HG03196 (cell line): ENCODE results near the gene ACP4.

Experiments
- ATAC-seq: cut with Tn5 transposase; IDR thresholded peaks from one replicate; pipeline ENCODE4 v1.9.1; 2021; ENCODE audit not compliant: unreplicated experiment

Gene ACP4

DNA sequence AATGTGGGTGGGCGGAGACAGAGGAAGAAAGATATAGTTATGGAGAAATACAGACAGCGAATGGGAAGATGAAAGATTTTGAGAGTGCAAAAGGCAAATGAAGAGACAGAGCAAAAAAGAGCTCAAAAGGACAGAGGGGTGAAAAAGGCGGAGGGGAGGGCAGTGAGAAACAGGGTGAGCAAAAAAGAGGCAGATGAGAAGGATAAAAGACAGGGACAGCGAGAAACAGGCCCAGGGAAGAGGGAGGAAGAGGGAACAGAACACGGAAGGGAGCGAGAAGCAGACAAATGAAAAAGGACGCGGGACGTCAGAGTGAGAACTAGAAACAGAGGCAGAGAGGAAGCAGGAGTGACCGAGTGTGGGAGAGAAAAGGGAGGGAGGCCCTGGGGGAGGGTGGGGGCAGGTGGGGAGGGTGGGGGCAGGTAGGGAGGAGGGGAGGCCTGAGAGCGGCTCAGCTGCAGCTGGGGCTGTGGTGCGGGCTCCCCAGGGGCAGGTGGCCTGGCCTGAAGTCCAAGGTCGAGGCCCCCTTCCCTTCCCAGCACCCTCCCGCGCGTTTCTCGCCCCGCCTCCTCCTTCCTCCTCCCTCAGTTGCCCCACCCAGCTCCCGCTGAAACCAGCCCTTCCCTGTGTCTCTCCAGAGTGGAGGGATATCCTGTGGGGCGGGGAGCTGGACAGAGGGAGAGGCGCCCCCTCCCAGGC lies 30.5 kb downstream of the ACP4 start:
- no peak for ATAC-seq

DNA sequence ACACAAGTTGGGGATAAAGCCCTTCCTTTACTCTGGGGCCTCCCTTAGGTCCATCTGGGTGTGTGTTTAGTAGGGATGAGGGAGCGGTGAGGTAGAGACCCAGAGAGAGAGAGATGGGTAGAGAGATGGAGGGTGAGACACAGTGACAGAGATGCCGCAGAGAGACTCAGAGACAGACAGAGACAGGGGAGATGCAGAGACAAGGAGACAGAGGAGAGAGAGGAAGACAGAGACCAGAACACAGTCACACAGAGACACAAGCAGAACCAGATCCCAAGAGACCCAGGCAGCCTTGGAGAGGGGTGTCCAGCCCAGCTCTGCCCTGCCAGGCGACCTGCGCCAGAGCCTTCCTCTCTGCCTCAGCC lies 31.0 kb downstream of the ACP4 start:
- no peak for ATAC-seq

DNA sequence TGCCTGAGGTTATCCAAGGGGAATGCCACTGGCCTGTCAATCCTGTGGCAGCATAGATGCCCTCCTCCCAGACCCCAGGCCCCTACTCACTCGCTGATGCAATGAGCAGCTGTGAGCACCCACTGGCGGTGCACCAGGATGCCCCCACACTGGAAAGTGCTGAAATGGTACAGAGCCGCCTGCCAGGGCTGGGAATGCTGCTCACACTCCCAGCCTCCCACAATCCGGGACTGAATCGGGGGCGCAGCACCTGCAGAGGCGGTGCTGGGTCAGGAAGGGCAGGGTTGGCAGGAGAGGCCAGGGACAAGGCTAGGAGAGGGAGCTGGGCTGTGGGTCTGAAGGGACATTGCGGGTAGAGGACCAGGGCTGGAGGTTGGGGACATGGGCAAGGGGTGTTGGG lies 31.4 kb downstream of the ACP4 start:
- no peak for ATAC-seq

- ATAC-seq: no peak
Observed at GRCh38 chr19:50822661-50823208, 32.5 kb downstream of the ACP4 start.

GRCh38 chr19:50823389-50824042 lies 33.3 kb downstream of the ACP4 start, which contains the start of gene KLK1:
Gene KLK1 (minus strand): TSS chr19:50823787. CDS start chr19:50823748, 39 bp downstream.
- ATAC-seq: no peak

GRCh38 chr19:50826492-50827240 lies 36.5 kb downstream of the ACP4 start:
- ATAC-seq: no peak

GRCh38 chr19:50827476-50827875 lies 37.3 kb downstream of the ACP4 start:
- ATAC-seq: no peak

GRCh38 chr19:50829801-50830200 lies 39.6 kb downstream of the ACP4 start:
- no peak for ATAC-seq

- no peak for ATAC-seq
Observed at GRCh38 chr19:50830266-50831025, 40.2 kb downstream of the ACP4 start.

GRCh38 chr19:50831026-50831396 lies 40.8 kb downstream of the ACP4 start:
- ATAC-seq: no peak

DNA sequence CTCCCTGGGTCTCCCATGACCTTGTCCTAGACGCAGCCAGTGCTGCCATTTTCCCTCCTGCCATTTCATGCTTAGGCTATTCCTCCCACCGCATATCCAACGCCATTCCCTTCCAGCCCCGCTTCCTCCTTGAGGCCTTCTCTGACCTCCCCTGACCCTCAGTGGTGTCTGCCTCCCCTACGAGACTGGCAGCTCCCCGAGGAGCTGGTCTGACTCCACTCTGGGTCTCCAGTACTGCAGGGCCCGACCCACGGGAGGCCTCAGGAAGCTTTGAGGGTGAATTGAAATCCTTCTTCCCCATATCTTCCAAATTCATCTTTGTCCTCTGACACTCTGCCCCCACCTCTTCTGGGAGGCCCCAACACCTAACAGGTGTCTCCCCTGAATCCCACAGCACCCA lies 42.5 kb downstream of the ACP4 start:
- ATAC-seq: no peak

GRCh38 chr19:50833117-50833801 lies 43.0 kb downstream of the ACP4 start, which contains the start of gene KLK15:
Gene KLK15 (minus strand): TSS chr19:50833574. CDS start chr19:50831492, 2,082 bp downstream.
- ATAC-seq: no peak

DNA sequence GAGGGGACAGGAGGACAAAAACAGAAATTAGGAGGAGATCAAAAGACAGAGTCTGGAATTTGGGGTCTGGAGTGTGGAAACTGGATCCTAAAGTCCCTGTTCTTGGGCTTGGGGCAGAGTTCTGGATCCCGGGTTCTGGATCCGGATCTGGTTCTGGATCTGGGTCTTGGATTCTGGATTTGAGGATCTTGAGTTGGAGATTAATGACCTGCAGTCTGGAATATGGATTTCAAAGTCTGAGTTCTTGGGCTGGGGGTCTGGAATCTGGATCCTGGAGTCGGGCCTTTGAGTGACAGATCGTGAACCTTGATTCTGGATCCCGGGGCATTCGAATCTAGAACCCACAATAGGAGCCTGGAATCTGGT lies 43.6 kb downstream of the ACP4 start:
- no peak for ATAC-seq

DNA sequence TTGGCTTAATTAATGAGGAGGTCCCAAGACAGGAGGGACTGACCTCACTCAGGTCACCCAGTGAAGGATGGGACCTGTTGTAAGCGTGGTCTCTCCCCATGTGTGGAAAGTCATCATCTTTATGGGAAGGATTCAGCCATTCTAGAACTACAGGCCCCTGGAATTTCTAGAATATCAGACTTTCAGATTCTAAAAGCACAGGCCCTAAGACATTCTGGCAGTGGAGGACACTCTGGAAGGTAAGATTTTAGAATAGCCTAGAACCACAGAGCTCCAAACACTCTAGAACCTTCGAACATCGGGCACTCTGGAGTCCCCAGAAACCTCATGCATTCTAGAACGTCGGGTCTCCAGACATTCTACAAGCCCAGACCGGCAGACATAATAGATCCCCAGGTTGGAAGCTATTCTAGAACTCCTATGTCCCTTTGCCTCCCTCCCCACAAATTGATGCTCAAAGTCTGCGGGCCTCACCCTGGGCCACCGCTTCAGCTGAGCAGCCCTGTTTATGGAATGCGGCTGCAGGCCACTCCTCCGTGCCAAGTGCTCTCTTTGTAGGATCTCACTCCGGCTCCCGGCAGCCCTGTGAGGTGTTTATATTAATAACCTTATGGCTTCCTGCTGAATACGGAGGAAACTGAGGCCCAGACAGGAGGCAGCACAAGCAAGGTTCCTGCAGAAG lies 45.0 kb downstream of the ACP4 start:
- ATAC-seq: no peak

DNA sequence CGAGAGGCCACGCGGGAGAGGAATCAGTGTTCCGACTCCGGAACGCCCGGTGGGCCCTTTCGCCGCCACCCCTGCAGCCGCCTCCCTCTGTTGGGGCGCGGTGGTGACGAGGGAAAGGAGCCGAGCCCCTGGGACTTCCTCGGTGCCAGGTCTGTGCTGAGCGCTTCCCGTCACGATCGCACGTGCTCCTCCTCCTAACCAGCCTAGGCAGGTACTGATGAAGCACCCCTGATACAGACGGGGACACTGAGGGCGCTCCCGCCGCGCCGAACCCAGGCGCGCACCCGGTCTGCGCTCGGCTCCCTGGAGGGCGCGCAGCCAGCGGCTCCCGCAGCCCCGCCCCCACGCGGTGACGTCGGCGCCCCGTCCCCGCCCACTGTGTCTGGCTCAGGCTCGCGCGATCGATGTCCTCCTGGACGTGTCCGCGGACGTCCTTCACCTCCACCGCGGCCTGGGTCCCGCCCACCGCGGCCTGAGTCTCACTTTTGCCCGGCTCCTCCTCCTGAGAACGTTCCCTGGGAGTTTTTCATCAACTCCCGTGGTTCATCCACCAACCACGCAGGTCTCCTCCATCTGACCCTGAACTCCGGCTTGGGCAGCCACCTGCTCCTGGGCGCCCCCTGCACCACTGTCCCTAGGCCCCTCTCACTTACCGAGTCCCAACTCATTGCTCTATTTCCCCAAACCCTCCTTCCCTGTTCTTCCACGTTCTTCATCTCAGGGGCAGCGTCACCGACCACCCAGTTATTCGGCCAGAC lies 45.7 kb downstream of the ACP4 start:
- ATAC-seq: peak; percentile 81

GRCh38 chr19:50836543-50837195 lies 46.5 kb downstream of the ACP4 start:
- ATAC-seq: no peak

GRCh38 chr19:50837300-50837699 lies 47.1 kb downstream of the ACP4 start:
- ATAC-seq: no peak

GRCh38 chr19:50838239-50838638 lies 48.0 kb downstream of the ACP4 start:
- ATAC-seq: no peak
